Activated T-cell treated with anti-CD3 and anti-CD28 coated beads, Interleukin-2, amount 50 U/mL, for 72 hours (primary cell): ENCODE data around the gene LMO7. TPM values are rescaled to one million over a fixed set of nuclear protein-coding genes. Genes with fewer than 3 reads are reported as not detected.
"Not testable (repeated sequence)": the region's sequence is repeated elsewhere in the genome, so short reads cannot be mapped to it uniquely, and the experiment has no call there.

ENCODE experiments used
- ATAC-seq, 2 donors: fragments of 150-1000 bp; cut with Tn5 transposase; replicated peaks in 1 of 2; 2 replicates each; pipeline ENCODE4 v1.10.0; 2021; ENCODE audit warnings: moderate library complexity in 2 of 2, mild to moderate bottlenecking in 1 of 2
- DNase-seq, 2 donors: peaks; one replicate each; pipeline ENCODE4 v3.0.0; 2021 to 2022; ENCODE audit warnings: mixed read lengths in 1 of 2
- H3K27ac Mint-ChIP-seq: one replicate; pipeline ENCODE4 v1.8.0; 2022; ENCODE audit warnings: mild to moderate bottlenecking, moderate library complexity, mixed read lengths
- H3K27me3 Mint-ChIP-seq: one replicate; pipeline ENCODE4 v1.8.0; 2022; ENCODE audit warnings: low read depth, mixed read lengths
- H3K36me3 Mint-ChIP-seq, 2 donors: one replicate each; pipeline ENCODE4 v1.8.0; 2022; ENCODE audit warnings: mixed read lengths in 2 of 2, mild to moderate bottlenecking in 1 of 2; ENCODE audit not compliant: insufficient read depth in 2 of 2
- H3K4me1 Mint-ChIP-seq: one replicate; pipeline ENCODE4 v1.8.0; 2022; ENCODE audit warnings: low read depth, mixed read lengths
- H3K4me3 Mint-ChIP-seq, 2 donors: one replicate each; pipeline ENCODE4 v1.8.0; 2022; ENCODE audit warnings: mild to moderate bottlenecking in 2 of 2, mixed read lengths in 2 of 2, moderate library complexity in 2 of 2
- H3K9me3 Mint-ChIP-seq, 2 donors: one replicate each; pipeline ENCODE4 v1.8.0; 2022; ENCODE audit warnings: mixed read lengths in 2 of 2
- total RNA-seq, 2 donors: library from RNA; stranded (reverse); gene quantifications; one replicate each; pipeline ENCODE4 v1.2.3, GENCODE V29; 2022

The LMO7 gene
- total RNA-seq, 2 donors from 2014 or later = 12.1 to 14.6 TPM

DNA sequence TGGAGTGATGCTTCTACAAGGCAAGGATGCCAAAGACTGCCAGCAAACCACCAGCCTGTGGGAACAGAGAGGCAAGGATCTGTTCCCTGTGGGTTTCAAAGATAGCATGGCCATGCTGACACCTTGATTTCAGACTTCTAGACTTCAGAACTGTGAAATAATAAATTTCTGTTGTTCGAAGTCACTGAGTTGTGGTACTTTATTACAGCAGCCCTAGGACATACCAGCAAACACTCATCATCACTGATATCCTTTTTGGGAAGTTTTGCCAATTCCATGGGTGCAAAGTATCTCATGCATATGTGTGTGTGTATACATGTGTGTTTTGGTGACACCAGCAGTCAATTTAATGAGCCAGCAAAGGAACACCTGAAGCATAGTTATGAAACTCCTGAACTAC lies 21.0 kb downstream of the LMO7 start:
- Mint-ChIP-seq H3K4me1 (no peaks in the 10 kb centered on the region), H3K9me3 (no peaks in the 10 kb centered on the region), H3K4me3 (no peak overlapping the region), H3K27ac (no peak overlapping the region), H3K27me3 (no peaks in the 10 kb centered on the region), H3K36me3 (no peaks in the 10 kb centered on the region)
- ATAC-seq (no peak), DNase-seq (no peak)

DNA sequence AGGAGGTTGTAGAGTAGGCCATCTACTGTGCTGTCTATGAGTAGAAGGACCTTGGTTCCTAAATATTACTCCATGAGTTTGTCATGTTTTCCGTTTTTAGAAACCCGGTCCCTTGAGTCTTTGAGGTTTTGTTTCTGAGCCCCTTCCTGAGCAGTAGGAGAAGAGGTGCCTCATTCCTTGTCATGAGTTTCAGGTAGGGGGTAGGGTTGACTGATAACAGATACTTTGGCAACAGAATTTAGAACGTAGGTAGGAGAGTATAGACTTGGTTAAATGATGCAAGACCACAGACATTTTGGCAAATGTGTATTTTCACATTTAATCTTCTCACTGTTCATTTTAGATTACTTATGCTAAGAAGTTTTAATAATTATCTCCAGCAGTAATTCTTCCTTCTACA lies 24.6 kb downstream of the LMO7 start:
- H3K36me3 Mint-ChIP-seq = peaks cover 0 to 2% of the 10 kb centered on the region in 2 donors
- H3K9me3 Mint-ChIP-seq = peaks cover 0 to 2% of the 10 kb centered on the region in 2 donors
- H3K4me3 Mint-ChIP-seq = no peak overlapping the region
- no peaks in the 10 kb centered on the region for H3K27me3 Mint-ChIP-seq
- no peak for DNase-seq
- H3K27ac Mint-ChIP-seq = no peak overlapping the region
- H3K4me1 Mint-ChIP-seq = no peaks in the 10 kb centered on the region
- no peak for ATAC-seq

DNA sequence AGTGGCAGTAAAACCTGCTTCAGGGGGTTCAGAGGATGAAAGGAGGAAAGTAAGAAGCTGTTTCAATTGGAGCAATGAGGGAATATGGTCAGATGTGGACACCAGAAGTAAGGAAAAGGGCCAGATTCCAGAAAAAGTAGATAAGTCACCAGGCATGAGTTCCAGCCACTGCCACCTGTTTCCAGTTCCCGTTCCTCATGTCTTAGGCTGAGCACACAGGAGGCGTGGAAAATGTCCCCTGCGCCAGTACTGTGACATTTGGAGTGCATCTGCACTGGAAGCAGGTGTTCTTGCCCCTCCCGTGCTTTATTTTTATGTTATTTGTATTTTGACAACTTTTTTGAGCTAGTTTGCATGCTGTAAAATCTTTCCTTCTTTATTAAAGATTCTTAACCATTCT lies 25.3 kb downstream of the LMO7 start:
- Mint-ChIP-seq H3K4me3 (no peak overlapping the region), H3K9me3 (peaks cover 0 to 2% of the 10 kb centered on the region in 2 donors), H3K4me1 (no peaks in the 10 kb centered on the region), H3K36me3 (peaks cover 0 to 2% of the 10 kb centered on the region in 2 donors), H3K27me3 (no peaks in the 10 kb centered on the region), H3K27ac (no peak overlapping the region)
- ATAC-seq (no peak), DNase-seq (no peak)

DNA sequence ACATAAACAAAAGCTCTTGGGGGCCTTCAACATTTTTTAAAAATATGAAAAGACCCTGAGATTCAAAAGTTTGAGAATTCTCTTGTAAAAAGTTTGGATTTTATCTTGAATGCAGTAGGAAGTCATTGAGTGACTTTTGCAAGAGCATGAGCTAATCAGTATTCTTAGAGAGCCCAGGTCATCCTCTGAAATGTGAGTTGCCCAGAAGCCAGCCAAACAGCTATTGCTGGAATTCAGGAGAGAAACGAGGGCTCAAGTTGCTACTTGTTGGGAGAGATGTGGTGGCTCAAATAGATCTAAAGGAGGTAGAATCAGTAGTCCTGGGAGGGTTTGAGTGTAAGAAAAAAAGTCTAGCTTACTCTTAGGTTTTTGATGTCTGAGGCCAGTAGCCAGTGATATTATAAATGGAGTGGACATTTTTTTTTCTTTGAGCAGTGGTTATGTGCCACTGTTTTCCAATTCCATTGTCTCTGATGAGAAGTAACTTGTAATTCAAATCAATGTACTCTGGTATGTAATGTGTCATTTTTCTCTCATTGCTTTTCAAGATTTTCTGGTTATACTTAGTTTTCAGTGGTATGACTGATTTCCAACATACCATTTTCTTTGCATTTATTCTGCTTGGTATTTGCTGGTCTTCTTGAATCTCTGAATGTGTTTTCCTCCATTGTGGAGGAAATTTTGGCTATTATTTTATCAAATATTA lies 30.7 kb downstream of the LMO7 start:
- H3K9me3 Mint-ChIP-seq = peaks cover 0 to 2% of the 10 kb centered on the region in 2 donors
- H3K4me1 Mint-ChIP-seq = no peaks in the 10 kb centered on the region
- no peaks in the 10 kb centered on the region for H3K27me3 Mint-ChIP-seq
- ATAC-seq (no peak), DNase-seq (no peak)
- H3K36me3 Mint-ChIP-seq = peaks cover 0 to 2% of the 10 kb centered on the region in 2 donors
- H3K27ac Mint-ChIP-seq = no peak overlapping the region
- no peak overlapping the region for H3K4me3 Mint-ChIP-seq

DNA sequence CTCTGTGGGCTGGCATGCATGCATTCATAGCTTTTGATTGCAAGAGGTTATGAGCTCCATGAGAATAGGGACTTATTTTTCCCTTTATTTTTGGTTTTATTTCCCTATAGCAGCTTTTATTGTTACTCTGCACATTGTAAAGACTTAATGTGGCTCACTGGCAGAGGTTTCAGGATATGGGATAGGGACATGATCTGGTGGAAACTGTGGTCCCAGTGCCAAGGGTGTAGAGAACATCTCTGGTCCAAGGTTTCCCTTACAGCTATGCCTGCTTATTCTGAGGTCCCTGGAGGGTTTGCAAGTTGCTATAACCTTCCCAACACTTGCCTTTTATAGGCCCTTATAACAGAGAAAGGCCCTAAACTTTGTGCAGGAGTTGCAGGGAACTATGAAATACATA lies 33.6 kb downstream of the LMO7 start:
- no peak for ATAC-seq
- Mint-ChIP-seq H3K9me3 (no peaks in the 10 kb centered on the region), H3K4me3 (no peak overlapping the region), H3K27me3 (no peaks in the 10 kb centered on the region), H3K4me1 (no peaks in the 10 kb centered on the region), H3K27ac (no peak overlapping the region), H3K36me3 (no peaks in the 10 kb centered on the region)
- DNase-seq = no peak

DNA sequence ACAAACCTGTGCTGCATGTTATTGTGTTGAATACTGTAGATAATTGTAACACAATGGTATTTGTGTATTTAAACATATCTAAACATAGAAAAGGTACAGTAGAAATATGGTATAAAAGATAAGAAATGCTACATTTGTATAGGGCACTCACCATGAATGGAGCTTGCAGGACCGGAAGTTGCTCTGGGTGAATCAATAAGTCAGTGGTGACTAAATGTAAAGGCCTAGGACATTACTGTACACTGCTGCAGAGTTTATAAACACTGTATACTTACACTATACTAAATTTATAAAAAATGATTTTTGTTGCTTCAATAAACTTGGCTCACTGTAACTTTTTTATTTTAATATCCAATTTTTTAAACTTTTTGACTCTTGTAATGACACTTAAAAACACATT lies 34.4 kb downstream of the LMO7 start:
- ATAC-seq (no peak), DNase-seq (no peak)
- no peak overlapping the region for H3K27ac Mint-ChIP-seq
- no peaks in the 10 kb centered on the region for H3K9me3 Mint-ChIP-seq
- H3K27me3 Mint-ChIP-seq = no peaks in the 10 kb centered on the region
- H3K4me3 Mint-ChIP-seq = no peak overlapping the region
- no peaks in the 10 kb centered on the region for H3K36me3 Mint-ChIP-seq
- no peaks in the 10 kb centered on the region for H3K4me1 Mint-ChIP-seq

DNA sequence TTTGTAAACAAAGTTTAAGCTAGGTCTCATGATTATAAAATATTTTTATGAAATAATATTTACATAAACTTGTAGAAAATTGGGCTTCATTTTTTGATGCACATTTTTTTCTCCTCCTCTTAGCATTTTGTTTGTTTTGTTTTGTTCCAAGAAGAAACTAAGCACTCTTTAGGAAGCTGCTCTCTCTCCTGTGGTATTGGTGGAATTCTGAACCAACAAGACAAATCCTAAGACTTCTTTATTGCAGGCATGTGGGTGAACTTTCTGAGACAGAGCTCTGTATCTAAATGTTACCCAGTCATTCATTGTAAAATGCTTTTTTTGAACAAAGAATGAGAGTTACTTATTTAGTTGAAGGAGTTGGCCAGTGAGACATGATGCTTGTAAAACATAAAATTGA lies 39.3 kb downstream of the LMO7 start:
- H3K4me3 Mint-ChIP-seq = no peak overlapping the region
- ATAC-seq = no peak
- DNase-seq = no peak
- H3K27me3 Mint-ChIP-seq = no peaks in the 10 kb centered on the region
- no peaks in the 10 kb centered on the region for H3K4me1 Mint-ChIP-seq
- peaks cover 0 to 2% of the 10 kb centered on the region in 2 donors for H3K36me3 Mint-ChIP-seq
- H3K27ac Mint-ChIP-seq = no peak overlapping the region
- peaks cover 0 to 2% of the 10 kb centered on the region in 2 donors for H3K9me3 Mint-ChIP-seq

DNA sequence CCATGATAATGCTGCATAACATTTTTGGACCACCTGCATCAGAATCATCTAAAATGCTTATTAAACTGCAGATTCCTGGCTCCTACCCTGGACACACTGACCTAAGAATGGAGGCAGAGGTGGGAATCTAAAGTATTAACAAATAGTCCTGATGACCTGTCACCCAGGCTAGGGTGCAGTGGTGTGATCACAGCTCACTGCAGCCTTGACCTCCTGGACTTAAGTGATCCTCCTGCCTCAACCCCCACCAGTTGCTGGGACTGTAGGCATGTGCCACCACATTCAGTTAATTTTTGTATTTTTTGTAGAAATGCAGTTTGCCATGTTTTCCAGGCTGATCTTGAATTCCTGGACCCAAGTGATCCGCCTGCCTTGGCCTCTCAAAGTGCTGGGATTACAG lies 43.3 kb downstream of the LMO7 start:
- no peak for DNase-seq

DNA sequence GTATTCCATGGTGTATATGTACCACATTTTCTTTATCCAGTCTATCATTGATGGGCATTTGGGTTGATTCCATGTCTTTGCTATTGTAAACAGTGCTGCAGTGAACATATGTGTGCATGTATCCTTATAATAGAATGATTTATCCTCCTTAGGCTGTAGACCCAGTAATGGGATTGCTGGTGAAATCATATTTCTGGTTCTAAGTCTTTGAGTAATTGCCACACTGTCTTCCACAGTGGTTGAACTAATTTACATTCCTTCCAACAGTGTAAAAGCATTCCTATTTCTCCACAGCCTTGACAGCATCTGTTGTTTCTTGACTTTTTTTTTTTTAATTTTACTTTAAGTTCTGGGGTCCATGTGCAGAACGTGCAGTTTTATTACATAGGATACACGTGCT lies 44.1 kb downstream of the LMO7 start:
- ATAC-seq, H3K9me3 Mint-ChIP-seq, H3K4me1 Mint-ChIP-seq, DNase-seq, H3K27me3 Mint-ChIP-seq, H3K36me3 Mint-ChIP-seq, H3K4me3 Mint-ChIP-seq, H3K27ac Mint-ChIP-seq: not testable (repeated sequence)

More for the DNA sequence above, 43.3 kb downstream of the LMO7 start:
- no peak overlapping the region for H3K4me3 Mint-ChIP-seq
- H3K27me3 Mint-ChIP-seq = no peaks in the 10 kb centered on the region
- H3K9me3 Mint-ChIP-seq = peaks cover 0 to 3% of the 10 kb centered on the region in 2 donors
- peaks cover 0 to 2% of the 10 kb centered on the region in 2 donors for H3K36me3 Mint-ChIP-seq
- ATAC-seq = no peak
- no peaks in the 10 kb centered on the region for H3K4me1 Mint-ChIP-seq
- no peak overlapping the region for H3K27ac Mint-ChIP-seq

DNA sequence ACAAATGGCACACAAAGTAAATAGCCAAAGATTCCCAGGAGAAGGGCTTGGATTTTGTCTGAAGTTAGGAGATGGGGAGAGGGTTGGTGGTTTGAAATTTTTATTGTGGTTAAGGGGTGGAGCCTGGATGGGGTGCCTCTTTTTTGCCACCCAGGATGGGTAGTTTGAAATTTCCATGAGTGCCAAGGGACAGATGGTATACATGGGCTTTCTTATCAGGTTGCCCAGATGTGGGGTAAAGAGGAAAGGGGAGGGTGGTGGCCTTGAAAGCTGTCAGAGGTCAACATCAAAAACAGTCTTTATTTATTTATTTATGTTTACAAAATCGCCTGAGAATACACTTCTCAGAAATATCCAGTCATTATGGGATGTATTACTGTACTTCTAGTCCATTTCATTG lies 46.2 kb downstream of the LMO7 start:
- Mint-ChIP-seq H3K4me3 (no peak overlapping the region), H3K36me3 (peaks cover 0 to 2% of the 10 kb centered on the region in 2 donors), H3K27me3 (no peaks in the 10 kb centered on the region), H3K9me3 (peaks cover 0 to 3% of the 10 kb centered on the region in 2 donors), H3K4me1 (peaks cover 8% of the 10 kb centered on the region), H3K27ac (no peak overlapping the region)
- DNase-seq = no peak
- ATAC-seq = no peak

DNA sequence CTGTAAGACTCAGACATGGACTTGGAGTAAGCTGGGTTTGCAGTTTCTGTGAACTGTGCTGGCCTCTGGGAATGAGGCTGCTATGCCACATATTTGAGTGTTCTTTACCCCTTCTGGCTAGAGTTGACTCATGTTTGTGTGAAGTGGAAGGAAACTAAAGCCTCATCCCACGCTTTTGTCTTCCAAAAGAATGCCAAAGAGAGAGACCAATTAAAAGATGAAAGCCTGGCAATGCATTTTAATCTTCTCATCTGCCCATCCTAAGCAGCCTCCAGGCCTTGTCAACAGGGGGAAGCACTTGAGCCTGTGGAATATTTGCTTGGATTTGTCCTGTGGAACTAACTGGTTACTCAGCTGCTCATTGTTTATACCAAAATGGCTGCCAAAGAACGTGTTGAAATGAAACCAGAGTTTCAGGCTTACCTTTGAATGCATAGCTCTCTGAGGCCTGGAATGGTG lies 49.1 kb downstream of the LMO7 start:
- no peaks in the 10 kb centered on the region for H3K36me3 Mint-ChIP-seq
- ATAC-seq (peak; percentile 74 to 97), DNase-seq (peak in 1 of 2 donors; percentile 9)
- peaks cover 8% of the 10 kb centered on the region for H3K4me1 Mint-ChIP-seq
- peak overlapping the region; percentile 39 for H3K27ac Mint-ChIP-seq
- peaks cover 0 to 1% of the 10 kb centered on the region in 2 donors for H3K9me3 Mint-ChIP-seq
- H3K27me3 Mint-ChIP-seq = no peaks in the 10 kb centered on the region
- H3K4me3 Mint-ChIP-seq = peak overlapping the region in 1 of 2 donors; percentile 46

DNA sequence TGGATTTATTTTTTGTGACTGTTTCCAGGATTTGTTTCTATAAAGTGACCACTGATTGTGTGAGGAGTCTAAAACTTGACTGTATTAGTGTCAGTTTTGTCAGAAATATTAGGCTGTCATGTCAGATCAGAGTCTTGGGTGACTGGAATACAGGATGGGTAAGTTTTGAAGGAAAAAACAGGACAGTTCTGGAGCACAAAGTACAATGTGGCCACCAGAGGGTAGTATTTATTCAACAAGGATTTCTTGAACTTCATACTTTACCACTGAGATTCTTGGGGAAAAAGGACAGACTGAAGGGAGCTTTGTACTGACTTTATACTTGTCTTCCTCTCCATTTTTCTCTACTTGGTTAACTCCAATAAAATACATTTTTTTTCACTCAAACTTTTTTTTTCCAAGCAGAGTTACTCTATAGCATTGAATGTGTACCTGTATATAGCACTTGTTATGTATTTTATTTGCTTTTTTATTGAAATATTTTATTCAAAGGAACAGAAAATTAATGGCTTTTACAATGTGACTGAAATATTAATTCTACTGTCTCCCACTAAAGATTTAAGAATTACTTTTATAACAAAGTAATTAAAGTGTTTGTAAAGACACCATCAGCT lies 51.1 kb downstream of the LMO7 start:
- Mint-ChIP-seq H3K27me3 (no peaks in the 10 kb centered on the region), H3K27ac (no peak overlapping the region), H3K4me1 (peaks cover 8% of the 10 kb centered on the region), H3K9me3 (no peaks in the 10 kb centered on the region), H3K4me3 (no peak overlapping the region), H3K36me3 (no peaks in the 10 kb centered on the region)
- DNase-seq = no peak
- ATAC-seq = no peak

DNA sequence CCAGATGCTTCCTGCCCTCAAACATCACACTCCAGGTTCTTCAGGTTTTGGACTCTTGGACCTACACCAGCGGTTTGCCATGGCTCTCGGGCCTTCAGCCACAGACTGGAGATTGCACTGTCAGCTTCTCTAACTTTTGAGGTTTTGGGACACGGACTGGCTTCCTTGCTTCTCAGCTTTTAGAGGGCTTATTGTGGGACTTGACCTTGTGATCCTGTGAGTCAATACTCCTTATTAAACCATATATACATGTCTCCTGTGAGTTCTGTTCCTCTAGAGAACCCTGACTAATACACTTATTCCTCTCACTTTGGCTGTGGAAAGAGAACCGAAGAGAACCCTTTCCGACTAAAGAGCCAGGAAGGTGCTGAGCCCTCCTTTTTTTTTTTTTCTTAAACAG lies 53.6 kb downstream of the LMO7 start:
- no peak overlapping the region for H3K4me3 Mint-ChIP-seq
- H3K27me3 Mint-ChIP-seq = no peaks in the 10 kb centered on the region
- no peaks in the 10 kb centered on the region for H3K36me3 Mint-ChIP-seq
- DNase-seq (no peak), ATAC-seq (no peak)
- H3K9me3 Mint-ChIP-seq = no peaks in the 10 kb centered on the region
- no peak overlapping the region for H3K27ac Mint-ChIP-seq
- H3K4me1 Mint-ChIP-seq = peaks cover 8% of the 10 kb centered on the region

DNA sequence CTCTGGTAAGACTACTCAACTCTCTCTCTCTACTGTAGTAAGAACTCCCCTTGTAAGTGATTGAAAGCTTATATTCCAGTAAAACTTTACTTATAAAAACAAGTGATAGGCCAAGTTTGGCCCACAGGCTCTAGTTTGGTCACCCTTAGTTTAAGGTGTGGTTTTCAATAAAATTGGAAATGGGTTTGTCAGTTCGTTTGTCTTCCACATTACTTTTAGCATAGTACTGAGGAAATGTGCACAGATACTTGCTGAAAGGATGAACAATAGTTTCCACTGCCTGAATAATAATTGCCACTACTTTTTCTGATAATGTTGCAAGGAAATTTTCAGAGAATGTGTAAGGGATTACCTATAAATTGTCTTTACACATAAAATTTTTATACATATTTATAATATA lies 54.5 kb downstream of the LMO7 start:
- no peaks in the 10 kb centered on the region for H3K36me3 Mint-ChIP-seq
- H3K27ac Mint-ChIP-seq = no peak overlapping the region
- no peak for ATAC-seq
- no peak for DNase-seq
- H3K4me1 Mint-ChIP-seq = peaks cover under 1% of the 10 kb centered on the region
- no peaks in the 10 kb centered on the region for H3K9me3 Mint-ChIP-seq
- H3K27me3 Mint-ChIP-seq = no peaks in the 10 kb centered on the region
- no peak overlapping the region for H3K4me3 Mint-ChIP-seq
